NCI-H2107 treated with DMSO at 0.1 percent for 48 hours (cell line): ENCODE data around the gene OAT.
"Not testable (repeated sequence)": the region's sequence is repeated elsewhere in the genome, so short reads cannot be mapped to it uniquely, and the experiment has no call there.

Experiments used
- DNase-seq: peaks from one replicate; lab custom pipeline; 2025; ENCODE audit not compliant: unreplicated experiment; lab: John Stamatoyannopoulos, UW

The OAT gene

DNA sequence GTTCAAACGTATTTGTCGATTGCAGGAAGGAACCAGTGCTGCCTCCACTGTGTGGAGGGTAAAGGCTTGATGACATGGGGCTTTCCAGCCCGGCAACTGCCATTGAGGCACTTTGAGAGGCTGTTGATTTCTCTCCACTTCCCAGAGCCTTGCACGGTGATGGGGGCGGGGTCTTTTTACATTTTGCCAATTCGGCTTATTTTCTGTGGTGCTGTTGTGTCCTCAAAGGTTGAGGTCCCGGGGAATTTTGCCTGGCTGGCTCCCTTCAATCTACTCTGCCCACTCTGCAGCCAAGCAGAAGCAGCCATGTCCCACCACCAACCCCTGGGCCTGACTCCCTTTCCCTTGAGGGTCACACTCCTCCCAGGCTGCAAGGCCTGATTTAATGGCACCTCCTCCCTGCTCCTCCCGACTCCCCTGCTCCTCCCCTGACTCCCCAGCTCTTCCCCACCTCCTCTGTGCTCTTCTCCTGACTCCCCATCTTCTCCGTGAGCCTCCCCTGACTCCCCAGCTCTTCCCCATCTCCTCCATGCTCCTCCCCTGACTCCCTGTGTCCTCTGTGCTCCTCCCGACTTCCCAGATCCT, 39.0 kb downstream of the OAT start:
- DNase-seq: no peak

DNA sequence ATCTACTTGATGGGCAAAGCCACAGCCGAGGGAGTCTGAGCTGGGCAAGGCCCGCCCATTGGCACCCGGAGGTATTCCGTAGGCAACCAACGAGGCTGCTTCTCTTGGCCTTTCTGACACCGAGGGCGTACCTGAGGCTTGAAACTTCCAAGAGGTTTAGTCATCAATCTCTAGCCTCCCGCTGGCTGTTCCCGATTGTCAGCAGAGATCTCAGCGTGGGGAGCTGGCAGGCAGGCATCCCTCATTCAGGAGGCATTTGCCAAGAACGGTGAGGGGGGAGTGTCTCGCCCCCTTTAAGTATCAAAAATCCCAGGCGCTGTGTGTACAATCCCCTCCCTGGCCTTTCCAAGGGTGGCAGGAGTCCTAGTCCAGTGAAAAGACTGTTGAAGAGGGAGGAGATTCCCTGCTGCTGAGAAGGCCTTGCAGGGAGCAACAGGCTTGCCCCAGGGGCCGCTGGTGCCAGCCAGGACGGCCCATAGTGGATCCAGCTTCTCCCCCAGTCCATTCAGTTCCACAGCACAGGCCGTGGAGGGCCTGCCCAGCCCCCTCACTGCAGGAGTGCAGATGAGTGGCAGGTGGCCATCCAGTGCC, 39.7 kb downstream of the OAT start:
- no peak for DNase-seq

GRCh38 chr10:124378271-124378670, 40.5 kb downstream of the OAT start:
- DNase-seq: no peak

GRCh38 chr10:124377101-124377500, 41.6 kb downstream of the OAT start:
- DNase-seq: no peak

- DNase-seq: no peak
These were observed 42.3 kb downstream of the OAT start for GRCh38 chr10:124376411-124376810.

DNA sequence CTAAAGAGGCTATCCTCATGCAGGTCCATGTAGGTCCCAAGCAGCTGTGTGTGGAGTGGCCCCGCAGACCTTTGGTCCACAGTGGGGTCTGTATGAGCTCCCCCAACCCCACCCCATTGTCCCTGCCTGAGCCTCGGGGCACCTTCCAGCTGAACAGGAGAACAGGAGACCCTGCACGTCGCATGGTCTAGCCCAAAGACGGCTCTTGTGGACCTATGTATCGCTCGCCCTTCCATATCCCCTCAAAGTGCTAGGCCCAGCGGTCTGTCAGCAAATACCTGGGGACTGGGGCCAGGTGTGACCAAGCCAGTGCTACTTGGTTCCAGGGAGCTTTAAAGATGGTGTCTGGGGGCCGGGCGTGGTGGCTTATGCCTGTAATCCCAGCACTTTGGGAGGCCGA, 43.0 kb downstream of the OAT start:
- DNase-seq: no peak

GRCh38 chr10:124375353-124375614, 43.4 kb downstream of the OAT start:
- no peak for DNase-seq

DNA sequence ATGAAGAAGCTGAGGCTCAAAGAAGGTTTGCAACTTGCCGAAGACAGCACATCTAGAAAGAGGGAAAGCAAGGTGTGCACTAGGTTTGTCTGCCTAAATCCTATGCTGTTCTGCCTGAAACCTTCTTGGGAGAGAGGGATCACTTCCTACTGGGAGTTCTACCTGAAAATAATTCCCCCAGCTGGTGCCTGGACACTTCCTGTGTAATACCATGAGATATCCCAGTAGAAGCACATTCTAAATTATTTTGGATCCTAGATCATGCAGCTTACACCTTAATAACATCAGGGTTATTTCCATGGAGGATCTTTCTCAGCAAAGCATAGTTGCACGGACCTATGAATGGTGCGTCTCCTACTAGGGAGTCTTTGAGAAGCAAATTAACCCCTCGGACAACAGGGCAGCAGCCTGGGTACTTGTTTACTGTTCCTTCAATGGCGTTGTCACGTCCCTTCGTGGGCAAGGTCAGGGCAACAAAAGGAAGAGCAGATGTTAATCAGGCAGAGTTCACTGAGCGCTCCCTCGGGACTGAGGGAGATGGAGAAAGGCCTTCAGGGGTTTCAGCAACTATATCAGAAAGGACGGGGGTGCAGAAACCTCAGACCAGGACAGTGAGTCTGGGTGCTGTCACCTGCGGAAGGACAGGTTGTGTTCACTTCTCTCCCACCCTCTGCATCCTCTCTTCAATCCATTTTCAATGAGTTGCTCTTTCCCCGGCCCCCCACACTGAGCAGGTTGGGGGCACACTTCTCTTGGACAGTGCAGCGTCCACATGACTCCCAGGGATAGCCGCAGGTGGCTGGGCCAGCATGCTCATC, 44.0 kb downstream of the OAT start:
- no peak for DNase-seq

DNA sequence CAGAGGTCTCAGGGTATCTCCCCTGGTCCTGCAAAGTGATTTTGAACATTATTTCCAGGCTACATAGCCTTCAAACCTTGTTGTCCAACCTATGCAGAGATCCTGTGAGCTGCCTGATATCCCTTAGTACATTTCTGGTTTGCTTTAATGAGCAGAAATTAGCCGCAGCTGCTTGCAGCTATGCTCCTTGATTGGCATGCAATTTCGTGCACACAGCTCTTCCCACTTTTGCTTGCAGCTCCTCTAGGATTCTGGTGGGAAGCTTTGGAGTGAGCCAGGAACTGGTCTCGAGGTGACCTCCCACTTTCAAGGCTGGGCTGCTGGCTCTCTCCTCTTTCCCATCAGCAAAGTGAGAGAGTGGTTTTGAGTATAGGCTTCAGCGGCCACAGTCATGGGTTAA, 45.8 kb downstream of the OAT start:
- DNase-seq: no peak

GRCh38 chr10:124370426-124370825, 48.3 kb downstream of the OAT start:
- no peak for DNase-seq

GRCh38 chr10:124369986-124370385, 48.7 kb downstream of the OAT start:
- no peak for DNase-seq

- not testable (repeated sequence) for DNase-seq
These were observed 49.2 kb downstream of the OAT start for GRCh38 chr10:124369533-124369932.

DNA sequence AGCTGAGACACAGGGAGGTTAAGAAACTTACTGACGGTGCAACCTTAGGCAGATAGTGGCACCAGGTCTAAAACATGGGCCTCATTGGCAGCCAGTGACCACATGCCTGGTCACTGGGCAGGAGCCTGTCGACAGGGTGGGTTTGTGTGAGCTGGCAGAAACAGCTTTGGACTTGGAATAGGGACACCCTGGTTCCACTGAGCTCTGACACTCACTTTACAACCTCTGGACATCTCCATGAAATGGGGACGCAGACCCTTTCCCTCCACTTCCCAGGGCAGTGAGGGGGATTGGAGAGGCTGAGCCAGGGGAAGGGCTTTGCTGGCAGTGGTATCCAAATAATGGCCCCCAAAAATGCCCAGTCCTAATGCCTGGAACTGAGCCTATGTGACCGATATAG, 49.7 kb downstream of the OAT start:
- no peak for DNase-seq

- no peak for DNase-seq
These were observed 50.8 kb downstream of the OAT start for GRCh38 chr10:124367936-124368335.

- DNase-seq: no peak
These were observed 51.3 kb downstream of the OAT start for GRCh38 chr10:124367414-124367813.

- no peak for DNase-seq
These were observed 51.9 kb downstream of the OAT start for GRCh38 chr10:124366825-124367224.

DNA sequence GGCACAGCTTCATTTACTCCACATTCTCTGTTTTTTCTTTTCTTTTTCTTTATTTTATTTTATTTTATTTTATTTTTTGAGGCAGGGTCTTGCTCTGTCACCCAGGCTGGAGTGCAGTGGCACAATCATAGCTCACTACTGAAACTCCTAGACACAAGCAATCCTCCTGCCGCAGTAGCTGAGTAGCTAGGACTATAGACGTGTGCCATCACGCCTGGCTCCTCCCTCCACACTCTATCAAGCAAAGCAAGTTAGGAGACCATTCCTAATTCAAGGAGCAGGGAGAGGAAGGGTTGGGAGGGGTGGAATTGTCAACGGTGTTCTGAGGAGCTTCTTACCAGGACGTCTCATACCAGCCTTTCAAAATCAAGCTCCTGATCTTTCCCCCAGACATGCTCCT, 52.4 kb downstream of the OAT start:
- no peak for DNase-seq

DNA sequence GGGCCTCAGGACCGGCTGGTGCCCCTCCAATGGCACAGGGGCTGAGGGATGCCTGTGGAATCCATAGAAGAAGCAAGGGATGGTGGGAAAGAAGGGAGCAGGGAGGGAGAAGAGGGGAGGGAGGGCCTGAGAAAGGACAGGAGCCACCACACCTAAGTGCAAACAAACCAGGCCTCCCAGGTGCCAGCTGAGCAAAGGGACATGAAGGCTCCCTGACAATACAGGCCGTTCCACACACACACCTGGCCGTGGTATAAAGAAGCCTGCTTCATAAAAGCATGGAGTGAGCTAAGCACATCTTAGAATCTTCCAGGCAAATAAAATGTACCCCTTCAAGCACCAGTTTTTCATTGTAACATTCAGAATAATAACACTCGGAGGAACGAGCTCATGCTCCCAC, 54.0 kb downstream of the OAT start:
- DNase-seq: no peak

DNA sequence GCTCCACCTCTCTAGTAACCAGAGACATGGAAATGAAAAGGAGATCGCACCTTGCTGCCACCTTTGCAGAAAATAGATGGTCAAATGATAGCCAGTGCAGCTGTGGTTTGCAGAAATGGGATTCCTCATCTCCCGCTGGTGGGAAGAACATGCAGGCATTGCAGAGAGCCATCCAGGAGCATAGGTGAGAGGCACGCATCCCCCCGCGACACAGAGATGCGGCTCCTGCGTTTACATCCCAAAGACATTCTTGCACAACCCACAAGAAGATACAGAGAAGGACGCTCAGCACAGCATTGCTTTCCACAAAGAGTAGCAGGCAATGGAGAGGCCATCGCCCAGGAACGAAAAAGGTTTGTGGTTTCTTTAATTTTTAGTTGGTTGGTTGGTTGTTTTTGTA, 56.2 kb downstream of the OAT start:
- DNase-seq: no peak

- DNase-seq: no peak
These were observed 59.3 kb downstream of the OAT start for GRCh38 chr10:124359336-124359832.

DNA sequence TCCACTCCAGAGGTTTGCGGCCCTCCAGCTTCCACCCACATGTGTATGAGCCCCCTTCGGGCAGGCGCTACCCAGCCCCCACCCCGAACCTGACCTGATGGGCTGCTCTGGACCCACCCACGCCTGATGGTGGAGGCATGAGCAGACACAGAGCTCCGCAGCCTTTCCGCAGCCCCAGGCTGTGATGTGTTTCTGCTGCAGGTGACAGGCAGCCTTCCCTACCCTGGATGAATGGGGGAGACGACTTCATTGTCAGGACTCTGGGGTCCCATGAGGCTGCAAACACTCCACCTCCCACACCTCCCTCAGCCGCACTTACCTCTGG, 61.2 kb downstream of the OAT start:
- no peak for DNase-seq

GRCh38 chr10:124356701-124357560, 61.8 kb downstream of the OAT start:
- DNase-seq: no peak
